ENCODE data around the gene LDLRAD4.
"Not testable (repeated sequence)": the region's sequence is repeated elsewhere in the genome, so short reads cannot be mapped to it uniquely, and the experiment has no call there.

LDLRAD4 gene

GRCh38 chr18:13481331-13481730, 262.8 kb downstream of the LDLRAD4 start:
- DNase-seq, result no peak

DNA sequence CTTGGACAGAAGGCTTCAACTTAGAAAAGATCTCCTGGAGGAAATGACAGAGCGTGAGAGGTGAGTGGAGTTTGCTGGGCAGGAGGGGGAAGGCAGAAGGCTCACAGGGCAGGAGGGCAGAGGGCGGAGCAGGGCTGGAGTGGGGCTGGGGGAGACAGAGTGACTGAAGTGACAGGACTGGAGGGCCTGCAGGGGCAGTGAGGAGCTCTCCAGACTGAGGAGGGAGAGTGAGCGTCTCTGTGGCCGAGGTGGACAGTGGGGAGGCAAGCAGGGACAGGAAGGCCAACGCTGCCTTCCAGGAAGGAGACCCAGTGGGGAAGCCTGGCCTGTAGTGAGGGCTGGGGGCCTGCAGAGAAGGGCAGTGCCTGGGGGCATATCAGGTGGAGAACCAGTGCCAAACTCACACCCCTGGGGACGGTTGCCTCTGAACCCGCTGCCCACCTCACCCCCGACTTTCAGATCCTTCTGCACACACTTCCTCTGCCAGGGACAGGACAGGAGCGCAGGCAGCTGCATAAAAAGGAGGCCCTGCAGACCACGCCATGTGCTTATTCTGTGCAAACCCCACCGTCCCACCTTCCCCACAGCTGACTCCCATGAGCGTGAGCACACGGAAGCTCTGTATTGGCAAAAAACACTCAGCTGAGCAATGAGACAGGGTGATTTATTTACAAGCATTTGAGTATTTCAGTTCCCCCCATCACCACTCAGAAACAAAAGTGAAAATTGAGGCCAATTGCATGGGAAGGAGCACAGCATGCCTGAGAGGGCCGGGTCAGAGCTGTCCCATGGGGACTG, 263.5 kb downstream of the LDLRAD4 start:
- no peak for DNase-seq

DNA sequence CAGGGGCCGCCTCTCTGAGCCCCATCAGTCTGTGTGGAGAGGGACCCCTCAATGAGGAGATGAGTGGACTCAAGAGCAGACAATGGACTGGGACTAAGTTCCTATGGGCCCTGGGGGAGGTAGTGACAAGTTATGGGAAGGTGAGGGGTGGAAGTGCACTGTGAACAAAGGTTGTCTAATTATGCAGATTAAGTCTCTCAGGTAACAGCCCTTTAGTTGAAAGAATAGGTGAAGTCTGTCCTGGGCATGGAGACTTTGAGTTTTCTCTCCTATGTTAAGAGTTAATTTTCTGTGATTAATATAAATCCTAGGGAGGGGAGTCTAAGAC, 264.0 kb downstream of the LDLRAD4 start:
- no peak for DNase-seq

GRCh38 chr18:13483316-13484270, 265.0 kb downstream of the LDLRAD4 start:
- DNase-seq, result no peak

DNA sequence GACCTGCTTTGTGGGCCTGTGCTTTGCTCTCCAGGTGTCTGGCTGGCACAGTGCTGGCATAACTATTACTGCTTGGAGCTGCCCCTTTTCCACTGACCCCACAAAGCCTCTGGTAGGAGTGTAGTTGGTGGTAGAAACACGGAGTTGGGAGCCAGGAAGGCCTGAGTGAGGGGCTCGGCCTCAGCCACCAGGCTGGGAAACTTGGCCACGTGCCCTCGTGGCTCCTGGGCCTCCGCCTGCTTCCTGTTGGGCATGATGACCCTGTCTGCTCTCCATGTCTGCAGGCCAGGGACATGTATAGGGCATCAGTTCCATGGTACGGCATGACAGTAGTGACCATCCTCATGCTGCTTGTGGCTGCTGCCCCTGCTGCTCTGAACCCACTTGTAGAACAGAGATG, 266.6 kb downstream of the LDLRAD4 start:
- no peak for DNase-seq

DNA sequence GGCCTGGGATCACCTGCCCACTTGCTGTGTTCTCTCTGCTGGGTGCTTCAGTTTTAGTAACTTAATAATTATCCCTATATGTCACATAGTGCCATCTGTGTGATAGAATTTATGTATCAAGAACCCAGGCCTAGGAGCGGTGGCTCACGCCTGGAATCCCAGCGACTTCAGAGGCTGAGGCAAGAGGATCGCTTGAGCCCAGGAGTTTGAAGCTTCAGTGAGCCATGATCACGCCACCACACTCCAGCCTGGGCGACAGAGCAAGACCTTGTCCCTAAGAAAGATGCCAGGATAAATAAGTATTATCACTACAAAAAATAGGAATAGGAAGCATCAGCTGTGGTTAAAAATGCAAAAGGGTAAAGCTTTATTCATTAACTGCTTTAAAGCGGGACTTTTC, 267.0 kb downstream of the LDLRAD4 start:
- no peak for DNase-seq

GRCh38 chr18:13486284-13486683, 267.7 kb downstream of the LDLRAD4 start:
- no peak for DNase-seq

GRCh38 chr18:13486686-13487085, 268.1 kb downstream of the LDLRAD4 start:
- no peak for DNase-seq

- DNase-seq, result no peak
Measured at GRCh38 chr18:13487237-13487636, 268.7 kb downstream of the LDLRAD4 start.

DNA sequence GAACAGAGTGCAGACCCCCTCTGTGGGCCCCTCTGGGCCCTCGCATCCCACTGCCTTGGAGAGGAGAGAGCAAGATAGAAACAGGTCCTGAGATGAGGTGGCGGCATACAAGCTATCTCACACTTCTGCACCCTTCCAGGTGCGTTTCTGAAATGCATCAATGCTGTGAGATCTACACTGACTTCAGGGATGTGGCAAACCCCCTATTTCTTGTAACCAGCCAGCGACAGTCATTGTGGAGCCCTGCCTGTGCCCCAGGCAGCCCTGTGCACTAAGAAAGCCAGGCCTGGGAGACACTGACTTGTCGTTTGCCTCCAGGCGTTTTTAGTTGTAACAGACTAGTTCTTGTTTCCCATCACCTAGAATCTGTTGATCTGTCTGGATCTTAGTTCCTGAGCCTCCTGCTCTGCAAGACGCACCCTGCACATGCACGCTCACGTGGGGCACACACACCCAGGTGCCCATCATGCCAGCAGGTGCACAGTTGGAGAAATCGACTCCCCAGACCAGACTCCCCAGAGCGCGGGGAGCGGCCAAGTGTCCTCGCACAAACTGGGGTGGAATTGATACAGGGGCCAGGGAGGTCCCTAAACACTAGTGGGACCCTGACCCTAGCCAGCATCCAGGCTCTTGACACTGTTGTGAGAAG, 269.8 kb downstream of the LDLRAD4 start:
- DNase-seq, result no peak

- DNase-seq, result not testable (repeated sequence)
Measured at GRCh38 chr18:13489303-13489702, 270.7 kb downstream of the LDLRAD4 start.

GRCh38 chr18:13491138-13491537, 272.6 kb downstream of the LDLRAD4 start:
- DNase-seq, result no peak

DNA sequence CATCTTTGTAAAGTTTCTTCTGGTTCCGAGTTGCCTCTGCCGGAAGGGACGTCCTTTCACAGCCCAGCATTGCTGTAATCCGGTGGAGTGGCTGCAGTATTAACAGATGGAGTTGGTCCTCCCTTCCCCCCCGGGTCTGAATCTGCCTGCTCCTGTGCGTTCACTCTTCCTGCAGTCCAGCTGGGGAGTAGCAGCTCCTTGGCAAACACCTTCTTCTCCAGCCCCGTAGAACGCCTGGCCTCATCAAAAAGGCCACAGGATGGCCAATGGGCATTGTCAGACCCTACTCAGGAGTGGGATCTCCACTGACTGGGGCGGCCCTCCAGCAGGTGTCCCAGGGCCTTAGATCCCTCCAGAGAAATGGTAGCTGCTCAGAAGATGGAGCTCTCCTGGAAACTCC, 273.8 kb downstream of the LDLRAD4 start:
- no peak for DNase-seq

DNA sequence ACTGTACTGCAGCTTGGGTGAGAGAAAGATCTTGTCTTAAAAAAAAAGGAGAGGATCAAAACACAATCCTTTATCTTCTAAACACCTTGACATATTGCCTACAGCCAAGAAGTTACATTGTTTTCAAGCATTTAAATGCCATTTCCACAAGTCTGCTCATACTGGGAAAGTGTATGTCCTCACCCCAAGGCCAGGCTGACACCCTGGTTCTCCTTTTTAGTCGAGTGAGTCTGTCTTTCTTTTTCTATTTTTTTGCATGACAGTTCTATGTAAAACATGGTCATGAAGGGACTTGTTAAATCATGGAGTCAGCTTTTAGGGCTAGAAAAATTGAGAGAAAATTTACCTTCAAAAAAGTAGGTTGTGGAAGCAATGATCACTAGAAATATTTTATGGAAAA, 274.5 kb downstream of the LDLRAD4 start:
- DNase-seq, result no peak

- no peak for DNase-seq
Measured at GRCh38 chr18:13493725-13494124, 275.2 kb downstream of the LDLRAD4 start.

DNA sequence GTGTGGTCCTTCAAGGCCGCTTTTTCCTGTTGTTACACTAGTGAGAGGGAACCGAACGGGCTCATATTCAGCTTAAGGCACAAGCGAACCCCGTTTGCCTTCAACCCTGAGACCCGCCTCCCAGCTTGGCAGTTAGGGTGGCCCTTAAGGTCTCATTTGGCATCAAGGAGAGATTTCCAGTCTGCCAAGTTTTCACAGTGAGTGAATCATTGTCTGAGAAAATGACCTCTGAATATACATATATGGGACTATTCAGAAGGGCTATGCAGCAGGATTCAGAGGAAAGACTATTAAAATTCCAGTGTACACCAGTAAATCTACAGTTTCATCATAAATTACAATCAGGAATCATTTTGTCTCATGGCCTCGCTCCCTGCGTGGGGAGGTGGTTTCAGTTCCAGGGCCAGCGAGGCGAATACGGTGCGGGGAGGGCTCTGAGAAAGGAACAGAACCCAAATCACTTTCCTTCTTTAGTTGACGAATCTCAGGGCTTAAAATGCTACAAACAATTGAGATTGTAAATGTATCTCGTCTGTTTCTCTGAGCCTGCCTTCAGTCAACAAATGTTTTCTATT, 276.4 kb downstream of the LDLRAD4 start:
- no peak for DNase-seq

- no peak for DNase-seq
Measured at GRCh38 chr18:13495961-13496360, 277.4 kb downstream of the LDLRAD4 start.

GRCh38 chr18:13496691-13497281, 278.2 kb downstream of the LDLRAD4 start:
- DNase-seq, result no peak

GRCh38 chr18:13499803-13500202, 281.2 kb downstream of the LDLRAD4 start:
- DNase-seq, result no peak

- peak; percentile 7 to 40 for DNase-seq
Measured at GRCh38 chr18:13500227-13500865, 281.8 kb downstream of the LDLRAD4 start.

- no peak for DNase-seq
Measured at GRCh38 chr18:13500869-13501542, 282.4 kb downstream of the LDLRAD4 start.

DNA sequence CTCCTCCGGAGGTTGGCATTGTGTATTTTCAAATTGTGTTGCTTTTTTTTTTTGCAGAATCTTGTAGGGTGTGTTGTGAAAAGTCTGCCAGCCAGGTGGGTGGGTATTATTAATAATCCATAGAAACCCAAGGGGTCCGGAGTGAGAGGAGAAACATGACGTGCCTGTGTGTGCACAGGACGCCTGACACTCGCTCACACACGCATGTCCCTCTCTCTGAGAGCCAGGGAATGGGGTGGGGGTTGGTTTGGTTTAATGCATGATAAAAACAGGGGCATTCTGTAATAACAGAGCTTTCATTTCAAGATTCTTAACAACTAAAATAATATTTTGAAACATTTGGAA, 283.0 kb downstream of the LDLRAD4 start:
- DNase-seq, result no peak

Measured in Kasumi-1 (cell line).